ENCODE measurements around the gene MT1H. TPM values are rescaled to one million over a fixed set of nuclear protein-coding genes. Genes with fewer than 3 reads are reported as not detected.

The MT1H gene
- total RNA-seq, 1 donor from 2014 or later, result not detected

GRCh38 chr16:56630134-56630533 lies 39.5 kb upstream of the MT1H start:
- H3K4me1 Mint-ChIP-seq (ENCODE audit: low read depth), result peaks cover 10% of the 10 kb centered on the region
- H3K9me3 Mint-ChIP-seq (ENCODE audit: low read depth), result no peaks in the 10 kb centered on the region
- no peaks in the 10 kb centered on the region for H3K36me3 Mint-ChIP-seq (ENCODE audit: insufficient read depth)
- DNase-seq (ENCODE audit: low spot score, unreplicated experiment), result no peak
- no peak overlapping the region for H3K4me3 Mint-ChIP-seq (ENCODE audit: low read depth)
- H3K27ac Mint-ChIP-seq, result no peak overlapping the region
- H3K27me3 Mint-ChIP-seq, result peaks cover 89% of the 10 kb centered on the region
- TF ChIP-seq CTCF (IDR thresholded peaks at IDR 0.05; ENCODE audit: unreplicated experiment), result no peak

GRCh38 chr16:56631197-56631596 lies 38.4 kb upstream of the MT1H start:
- no peak for DNase-seq (ENCODE audit: low spot score, unreplicated experiment)
- no peak for TF ChIP-seq CTCF (IDR thresholded peaks at IDR 0.05; ENCODE audit: unreplicated experiment)
- Mint-ChIP-seq H3K27ac (no peak overlapping the region), H3K27me3 (peaks cover 88% of the 10 kb centered on the region), H3K9me3 (ENCODE audit: low read depth) (no peaks in the 10 kb centered on the region), H3K4me1 (ENCODE audit: low read depth) (peaks cover 7% of the 10 kb centered on the region), H3K36me3 (ENCODE audit: insufficient read depth) (no peaks in the 10 kb centered on the region), H3K4me3 (ENCODE audit: low read depth) (no peak overlapping the region)

DNA sequence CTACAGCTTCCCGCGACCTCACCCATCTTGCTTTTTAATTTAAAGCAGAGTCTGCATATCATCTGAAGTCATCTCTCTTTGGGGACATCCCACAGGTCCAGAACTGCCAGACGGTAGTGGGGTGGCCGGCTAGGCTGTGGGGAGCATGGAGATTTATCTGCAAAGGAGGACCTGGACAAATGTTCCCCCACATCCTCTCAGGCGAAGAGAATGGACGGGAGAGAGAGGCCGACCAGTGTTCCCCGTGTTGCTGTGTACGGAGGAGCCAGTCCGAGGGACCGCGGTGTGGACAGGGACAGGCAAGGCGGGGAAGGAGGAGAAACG lies 37.8 kb upstream of the MT1H start:
- Mint-ChIP-seq H3K27me3 (peaks cover 88% of the 10 kb centered on the region), H3K27ac (no peak overlapping the region)

GRCh38 chr16:56632156-56632847 lies 37.3 kb upstream of the MT1H start, which contains the start of gene MT1M:
Gene MT1M (plus strand): TSS chr16:56632659. CDS start chr16:56632732, 73 bp downstream.
- H3K27ac Mint-ChIP-seq, result no peak within 1 kb of the TSS
- no peak for TF ChIP-seq CTCF (IDR thresholded peaks at IDR 0.05; ENCODE audit: unreplicated experiment)
- peaks cover 6% of the 10 kb centered on the region for H3K4me1 Mint-ChIP-seq (ENCODE audit: low read depth)
- DNase-seq (ENCODE audit: low spot score, unreplicated experiment), result no peak
- H3K27me3 Mint-ChIP-seq, result peaks cover 88% of the 10 kb centered on the region
- peak within 1 kb of the TSS; percentile 52 for H3K4me3 Mint-ChIP-seq (ENCODE audit: low read depth)
- H3K9me3 Mint-ChIP-seq (ENCODE audit: low read depth), result no peaks in the 10 kb centered on the region
- H3K36me3 Mint-ChIP-seq (ENCODE audit: insufficient read depth), result no peaks in the 10 kb centered on the region

More for the DNA sequence above, 37.8 kb upstream of the MT1H start:
- H3K4me1 Mint-ChIP-seq (ENCODE audit: low read depth), result peaks cover 7% of the 10 kb centered on the region
- H3K36me3 Mint-ChIP-seq (ENCODE audit: insufficient read depth), result no peaks in the 10 kb centered on the region
- peak overlapping the region; percentile 52 for H3K4me3 Mint-ChIP-seq (ENCODE audit: low read depth)
- no peak for TF ChIP-seq CTCF (IDR thresholded peaks at IDR 0.05; ENCODE audit: unreplicated experiment)
- no peaks in the 10 kb centered on the region for H3K9me3 Mint-ChIP-seq (ENCODE audit: low read depth)
- DNase-seq (ENCODE audit: low spot score, unreplicated experiment), result no peak

- Mint-ChIP-seq H3K9me3 (ENCODE audit: low read depth) (no peaks in the 10 kb centered on the region), H3K27me3 (peaks cover 93% of the 10 kb centered on the region), H3K4me1 (ENCODE audit: low read depth) (peaks cover 6% of the 10 kb centered on the region), H3K36me3 (ENCODE audit: insufficient read depth) (no peaks in the 10 kb centered on the region), H3K4me3 (ENCODE audit: low read depth) (peak overlapping the region; percentile 11), H3K27ac (no peak overlapping the region)
- no peak for DNase-seq (ENCODE audit: low spot score, unreplicated experiment)
- TF ChIP-seq CTCF (IDR thresholded peaks at IDR 0.05; ENCODE audit: unreplicated experiment), result no peak
Measured at GRCh38 chr16:56632848-56633365, 36.7 kb upstream of the MT1H start.

All from progenitor cell of endocrine pancreas (in vitro differentiated cells).